GM21723 (cell line): ENCODE measurements around the gene OLFML2B.

Source experiments
- ATAC-seq: cut with Tn5 transposase; IDR thresholded peaks from one replicate; pipeline ENCODE4 v1.9.1; 2021; ENCODE audit warnings: mild to moderate bottlenecking, moderate library complexity; ENCODE audit not compliant: unreplicated experiment

OLFML2B gene

GRCh38 chr1:162008799-162009198 lies 14.9 kb downstream of the OLFML2B start:
- ATAC-seq = no peak

GRCh38 chr1:162007466-162007865 lies 16.2 kb downstream of the OLFML2B start:
- ATAC-seq = no peak

GRCh38 chr1:162006081-162006480 lies 17.6 kb downstream of the OLFML2B start:
- ATAC-seq = no peak

DNA sequence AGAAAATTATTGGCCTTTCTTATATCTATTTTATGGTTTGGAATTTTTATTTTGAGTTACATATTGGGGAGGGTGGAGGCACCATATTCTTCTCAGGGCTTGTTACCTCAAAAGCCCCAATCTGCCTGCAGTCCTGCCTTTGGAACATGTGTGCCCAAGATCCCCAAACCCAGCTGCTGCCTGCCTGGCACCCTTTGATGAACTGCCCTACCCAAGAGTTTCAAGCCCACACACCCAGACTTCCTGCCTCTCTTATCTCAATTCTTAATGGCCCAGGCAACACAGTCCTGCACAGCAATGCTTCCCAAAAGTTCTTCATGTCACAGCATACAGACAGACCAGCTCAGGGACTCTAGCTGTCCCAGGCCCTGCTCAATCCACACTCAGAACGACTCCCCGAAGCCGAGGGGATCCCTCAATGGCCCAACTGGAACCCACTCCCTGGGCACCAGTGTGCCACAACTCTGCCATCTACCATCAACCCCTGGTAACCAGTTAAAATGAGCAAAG lies 19.2 kb downstream of the OLFML2B start:
- ATAC-seq = no peak

DNA sequence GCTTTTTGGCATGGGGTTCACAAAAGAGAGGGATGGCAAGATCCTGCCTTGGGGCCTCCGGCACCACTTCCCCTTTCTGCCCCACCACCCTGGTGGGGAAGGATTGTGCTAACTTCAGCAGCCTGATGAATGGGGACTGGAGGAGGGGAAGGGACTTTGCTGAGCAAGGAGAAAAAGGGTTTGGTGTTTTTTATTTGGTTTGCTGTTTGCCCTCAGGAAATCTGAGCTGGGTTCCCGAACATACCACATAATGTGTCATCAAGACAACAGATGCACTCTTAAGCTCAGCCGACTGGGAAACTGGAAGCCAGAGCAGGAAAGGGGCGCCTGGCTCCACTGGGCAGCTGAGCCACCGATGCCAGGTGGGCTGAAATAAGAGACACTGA lies 19.8 kb downstream of the OLFML2B start:
- ATAC-seq = no peak

GRCh38 chr1:162003061-162003829 lies 20.4 kb downstream of the OLFML2B start:
- ATAC-seq = no peak

DNA sequence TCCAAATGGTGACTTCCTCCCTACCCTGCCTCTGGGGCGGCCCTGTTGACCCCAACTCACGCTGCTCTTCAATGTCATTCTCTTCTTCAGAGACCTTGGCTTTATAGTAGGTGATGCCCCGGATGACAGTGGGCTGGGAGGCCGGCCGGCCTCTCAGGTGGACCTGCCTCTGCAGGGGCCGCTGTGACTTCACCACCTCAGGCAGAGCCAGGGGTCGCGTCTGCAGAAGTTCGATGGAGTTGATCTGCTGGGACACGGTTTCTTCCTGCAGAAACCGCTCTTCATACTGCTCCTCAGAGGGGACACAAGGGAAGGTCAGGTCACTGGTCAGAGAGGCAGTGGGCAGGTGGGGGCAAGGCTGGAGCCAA lies 23.6 kb downstream of the OLFML2B start:
- no peak for ATAC-seq

GRCh38 chr1:161999301-162000052 lies 24.2 kb downstream of the OLFML2B start:
- no peak for ATAC-seq

- ATAC-seq = no peak
Observed at GRCh38 chr1:161998811-161999210, 24.9 kb downstream of the OLFML2B start.

DNA sequence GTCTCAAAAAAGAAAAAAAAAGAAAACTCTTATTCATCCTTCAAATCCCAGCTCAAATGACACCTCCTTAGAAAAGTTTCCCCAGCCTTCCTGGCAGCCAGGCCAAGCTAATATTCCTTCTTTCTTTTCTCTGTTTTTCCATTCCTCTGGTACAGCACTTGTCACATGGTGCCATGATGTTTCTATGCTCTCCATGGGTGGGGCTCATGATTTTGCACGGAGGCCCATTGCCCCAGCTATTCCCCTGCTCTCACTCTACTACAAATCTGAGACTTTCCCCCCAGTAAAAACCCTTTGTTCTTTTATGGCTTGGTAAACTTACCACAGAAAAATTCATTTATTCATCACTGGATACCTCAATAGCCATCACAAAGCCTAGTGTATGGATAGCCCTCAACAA lies 26.5 kb downstream of the OLFML2B start:
- no peak for ATAC-seq

DNA sequence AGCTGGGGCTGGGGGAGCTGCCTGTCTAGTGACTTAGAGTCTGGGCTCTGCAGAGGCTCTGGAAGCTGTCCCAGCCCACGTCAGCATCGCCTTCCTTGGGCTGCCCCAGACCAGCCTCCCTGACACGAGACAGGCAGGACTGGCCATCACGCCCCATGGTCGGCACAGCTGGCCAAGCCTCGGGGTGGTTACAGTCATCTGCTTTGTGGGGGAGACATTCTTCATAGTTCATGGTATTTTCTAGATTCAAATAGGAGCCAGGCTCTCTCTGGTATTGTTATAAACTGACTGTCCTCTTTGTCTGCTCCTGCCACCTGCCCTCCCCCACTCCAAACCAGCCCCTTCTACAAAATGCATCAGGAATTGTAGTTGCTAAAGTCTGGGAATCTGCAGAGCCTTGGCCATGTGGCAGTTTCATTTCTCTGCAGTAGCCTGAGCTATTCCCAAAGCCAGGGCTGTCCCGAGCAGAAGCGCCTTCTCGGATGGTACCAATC lies 29.4 kb downstream of the OLFML2B start:
- ATAC-seq = no peak

DNA sequence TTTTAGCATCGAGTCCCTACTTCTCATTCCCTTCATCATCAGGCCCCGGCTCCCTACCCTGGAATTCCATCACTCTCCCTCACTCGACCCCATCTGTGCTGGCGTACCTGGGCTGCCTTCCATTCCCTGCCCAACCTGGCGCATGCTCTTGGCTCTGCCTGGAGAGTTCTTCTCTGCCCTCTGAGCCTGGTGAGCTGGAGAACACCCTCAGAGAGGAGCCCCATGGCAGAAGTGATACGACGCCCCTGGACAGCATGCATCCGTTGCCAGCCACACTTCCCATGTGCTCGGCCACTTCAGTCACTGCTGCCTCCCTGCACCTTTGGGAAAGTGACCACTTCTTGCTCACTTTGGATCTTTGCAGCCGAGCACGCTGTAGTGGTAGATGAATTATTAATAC lies 30.1 kb downstream of the OLFML2B start:
- ATAC-seq = no peak

GRCh38 chr1:161989786-161990185 lies 33.9 kb downstream of the OLFML2B start:
- ATAC-seq = no peak

- ATAC-seq = no peak
Observed at GRCh38 chr1:161989108-161989507, 34.6 kb downstream of the OLFML2B start.

- ATAC-seq = no peak
Observed at GRCh38 chr1:161988413-161988812, 35.3 kb downstream of the OLFML2B start.

GRCh38 chr1:161987872-161988271 lies 35.8 kb downstream of the OLFML2B start:
- no peak for ATAC-seq

- no peak for ATAC-seq
Observed at GRCh38 chr1:161987303-161987702, 36.4 kb downstream of the OLFML2B start.

DNA sequence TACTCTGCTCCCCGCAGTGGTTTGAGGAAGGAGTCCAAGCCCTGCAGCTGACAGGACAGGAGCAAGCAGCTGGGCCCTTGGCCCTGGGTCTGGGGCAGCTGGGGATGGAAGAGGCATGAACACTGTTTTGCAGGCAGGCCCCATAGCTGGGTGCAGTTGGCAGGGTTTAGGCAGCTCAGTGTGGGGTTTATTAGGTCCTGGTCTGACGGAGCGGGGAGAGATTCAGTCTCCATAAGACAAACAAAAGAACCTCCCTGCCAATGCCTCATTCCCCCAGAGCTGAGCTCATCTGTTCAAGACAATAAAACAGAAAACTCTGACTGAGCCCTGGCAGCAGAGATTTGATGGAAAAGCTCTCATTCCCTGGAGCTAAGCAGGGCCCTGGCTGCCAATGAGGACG lies 37.3 kb downstream of the OLFML2B start:
- ATAC-seq = no peak

- ATAC-seq = no peak
Observed at GRCh38 chr1:161985301-161985822, 38.3 kb downstream of the OLFML2B start.

- ATAC-seq = no peak
Observed at GRCh38 chr1:161983725-161984124, 39.9 kb downstream of the OLFML2B start.

DNA sequence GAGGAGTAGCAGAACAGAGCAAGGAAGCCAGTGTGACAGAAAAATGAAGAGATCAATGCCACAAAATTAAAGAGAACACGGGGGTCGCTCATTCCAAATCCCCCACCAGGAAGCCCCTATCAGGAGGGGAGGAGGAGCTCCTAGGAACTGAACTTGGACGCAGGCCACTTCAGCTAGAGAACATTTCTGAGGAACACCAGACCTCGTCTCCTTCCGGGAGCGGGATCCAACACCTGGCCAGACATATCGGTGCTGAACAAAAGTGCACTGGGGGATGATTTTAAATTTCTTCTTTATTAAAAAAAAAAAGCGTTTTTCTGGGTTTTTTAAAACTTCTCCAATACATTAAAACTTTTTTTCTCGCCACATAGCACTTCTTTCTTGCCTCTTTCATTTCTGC lies 40.8 kb downstream of the OLFML2B start:
- no peak for ATAC-seq

DNA sequence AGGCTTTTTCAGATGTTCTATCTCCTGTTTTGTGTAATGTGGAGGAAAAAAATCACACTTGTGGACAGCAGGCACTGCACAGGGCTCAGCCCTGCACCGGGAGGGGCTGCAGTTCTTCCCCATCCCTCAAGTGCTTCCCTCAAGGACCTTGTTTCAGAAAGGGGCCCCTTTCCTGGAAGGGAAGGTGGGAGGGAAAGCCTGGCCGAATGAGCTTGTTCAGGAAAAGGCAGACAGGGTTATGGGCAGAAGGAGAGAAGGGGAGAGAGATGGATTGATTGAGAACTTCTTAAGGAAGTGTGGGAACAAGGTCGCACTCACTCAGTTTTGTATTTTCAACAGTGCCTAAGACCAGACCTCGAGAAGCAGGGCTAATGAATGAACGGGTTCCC lies 41.2 kb downstream of the OLFML2B start:
- ATAC-seq = no peak
